Activated CD4-positive, alpha-beta memory T cell treated with anti-CD3 and anti-CD28 coated beads, Interleukin-2, amount 10 ng/mL, durations not matched to agents 7 days and 5 days (primary cell): ENCODE data around the gene TRPC4. TPM values are rescaled to one million over a fixed set of nuclear protein-coding genes. Genes with fewer than 3 reads are reported as not detected.
"Not testable (repeated sequence)": the region's sequence is repeated elsewhere in the genome, so short reads cannot be mapped to it uniquely, and the experiment has no call there.

Experiments
- CTCF ChIA-PET: fragments of 350-600 bp; sonication (Branson Sonifier 250); formaldehyde crosslinking; loops from one replicate; lab custom pipeline; 2021; ENCODE audit warnings: antibody characterized with exemption, inconsistent platforms; lab: Charles Lee
- POLR2A ChIA-PET: fragments of 350-600 bp; sonication (Branson Sonifier 250); formaldehyde crosslinking; loops from one replicate; lab custom pipeline; 2021; ENCODE audit warnings: antibody characterized with exemption; lab: Charles Lee
- DNase-seq: peaks from one replicate; pipeline ENCODE4 v3.0.0-alpha.2; 2020
- H3K27ac Mint-ChIP-seq: one replicate; pipeline ENCODE4 v1.8.0; 2021; ENCODE audit warnings: mild to moderate bottlenecking, mixed read lengths
- H3K27me3 Mint-ChIP-seq: one replicate; pipeline ENCODE4 v1.8.0; 2021; ENCODE audit warnings: mixed read lengths
- H3K36me3 Mint-ChIP-seq: one replicate; pipeline ENCODE4 v1.8.0; 2021; ENCODE audit warnings: low read depth, mixed read lengths
- H3K4me1 Mint-ChIP-seq: one replicate; pipeline ENCODE4 v1.8.0; 2021; ENCODE audit warnings: mixed read lengths
- H3K4me3 Mint-ChIP-seq: one replicate; pipeline ENCODE4 v1.8.0; 2021; ENCODE audit warnings: mild to moderate bottlenecking, mixed read lengths
- H3K9me3 Mint-ChIP-seq: one replicate; pipeline ENCODE4 v1.8.0; 2021; ENCODE audit warnings: mixed read lengths
- total RNA-seq, 2 experiments: library from RNA; stranded (reverse); gene quantifications; one replicate each; pipeline ENCODE4 v1.2.3, GENCODE V29; 2021

TRPC4 gene
- total RNA-seq, 2 experiments from 2014 or later: not detected

GRCh38 chr13:37597477-37598025 is 272.0 kb downstream of the TRPC4 start:
- POLR2A ChIA-PET: no interaction called here
- H3K4me1 Mint-ChIP-seq: no peaks in the 10 kb centered on the region

DNA sequence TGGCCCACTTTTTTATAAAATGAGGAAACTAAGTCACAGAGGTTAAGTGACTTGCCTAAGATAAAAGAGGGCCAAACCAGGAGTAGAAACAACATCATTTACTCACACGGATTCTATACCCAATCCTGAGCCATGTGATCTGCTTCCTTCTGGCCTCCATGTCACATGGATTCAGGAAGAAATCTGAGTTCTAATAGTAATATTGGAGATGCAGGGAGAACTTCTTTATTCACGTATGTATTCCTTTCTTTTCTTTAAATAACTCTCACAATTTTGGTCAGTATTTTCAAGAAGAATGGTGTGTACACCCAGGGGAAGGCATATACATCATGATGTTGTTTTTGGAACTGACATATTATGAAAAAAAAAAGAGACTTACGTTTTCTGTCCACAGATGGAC is 272.8 kb downstream of the TRPC4 start:
- Mint-ChIP-seq H3K9me3 (no peaks in the 10 kb centered on the region), H3K27ac (no peak overlapping the region), H3K27me3 (no peaks in the 10 kb centered on the region), H3K4me3 (no peak overlapping the region), H3K4me1 (no peaks in the 10 kb centered on the region), H3K36me3 (no peaks in the 10 kb centered on the region)
- no peak for DNase-seq
- ChIA-PET POLR2A (no interaction called here), CTCF (no interaction called here)

More at GRCh38 chr13:37597477-37598025, 272.0 kb downstream of the TRPC4 start:
- H3K9me3 Mint-ChIP-seq: no peaks in the 10 kb centered on the region
- H3K36me3 Mint-ChIP-seq: no peaks in the 10 kb centered on the region
- no peak overlapping the region for H3K27ac Mint-ChIP-seq
- no peak overlapping the region for H3K4me3 Mint-ChIP-seq
- no peaks in the 10 kb centered on the region for H3K27me3 Mint-ChIP-seq
- CTCF ChIA-PET: no interaction called here
- no peak for DNase-seq

GRCh38 chr13:37595162-37595561 is 274.4 kb downstream of the TRPC4 start:
- CTCF ChIA-PET: no interaction called here
- H3K4me1 Mint-ChIP-seq: no peaks in the 10 kb centered on the region

GRCh38 chr13:37594550-37594949 is 275.0 kb downstream of the TRPC4 start:
- CTCF ChIA-PET: interaction anchor here (0.7 kb wide), 1 partner anchor 397 kb away, joined by 3 read pairs; no protein-coding TSS in a partner anchor
- Mint-ChIP-seq H3K36me3 (no peaks in the 10 kb centered on the region), H3K4me1 (no peaks in the 10 kb centered on the region), H3K27me3 (no peaks in the 10 kb centered on the region), H3K4me3 (no peak overlapping the region), H3K27ac (no peak overlapping the region), H3K9me3 (no peaks in the 10 kb centered on the region)
- no peak for DNase-seq
- POLR2A ChIA-PET: no interaction called here

More at GRCh38 chr13:37595162-37595561, 274.4 kb downstream of the TRPC4 start:
- H3K36me3 Mint-ChIP-seq: no peaks in the 10 kb centered on the region
- H3K4me3 Mint-ChIP-seq: no peak overlapping the region
- H3K27ac Mint-ChIP-seq: no peak overlapping the region
- no peak for DNase-seq
- no peaks in the 10 kb centered on the region for H3K9me3 Mint-ChIP-seq
- H3K27me3 Mint-ChIP-seq: no peaks in the 10 kb centered on the region
- POLR2A ChIA-PET: no interaction called here

- H3K9me3 Mint-ChIP-seq, H3K27me3 Mint-ChIP-seq, H3K36me3 Mint-ChIP-seq, CTCF ChIA-PET, POLR2A ChIA-PET, DNase-seq, H3K4me1 Mint-ChIP-seq, H3K27ac Mint-ChIP-seq, H3K4me3 Mint-ChIP-seq: not testable (repeated sequence)
Observed at GRCh38 chr13:37589381-37589780, 280.2 kb downstream of the TRPC4 start.

DNA sequence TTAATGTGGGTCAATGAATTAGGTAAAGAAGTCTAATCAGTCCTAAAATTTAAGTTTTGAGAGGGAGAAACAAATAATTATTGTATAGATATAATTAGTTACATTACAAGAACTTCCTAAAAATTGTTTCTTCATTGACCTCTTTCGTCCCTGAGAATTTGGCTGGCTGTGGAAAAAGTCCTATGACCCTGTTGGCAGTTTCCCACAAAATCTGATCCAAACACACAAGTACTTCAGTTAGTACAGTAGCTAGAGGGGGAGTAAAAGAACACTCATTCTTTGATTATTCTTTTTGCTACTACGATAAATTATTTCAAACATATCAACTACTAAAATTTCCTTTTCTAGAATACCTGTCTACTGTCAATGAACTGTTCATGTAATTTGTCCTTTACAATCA is 282.3 kb downstream of the TRPC4 start:
- no peak for DNase-seq
- Mint-ChIP-seq H3K9me3 (no peaks in the 10 kb centered on the region), H3K4me3 (no peak overlapping the region), H3K36me3 (no peaks in the 10 kb centered on the region), H3K4me1 (no peaks in the 10 kb centered on the region), H3K27me3 (no peaks in the 10 kb centered on the region), H3K27ac (no peak overlapping the region)
- ChIA-PET CTCF (no interaction called here), POLR2A (no interaction called here)
